LoVo (cell line): ENCODE results near the gene PBX4.
"Not testable (repeated sequence)": the region's sequence is repeated elsewhere in the genome, so short reads cannot be mapped to it uniquely, and the experiment has no call there.

Experiments
- DNase-seq: peaks from one replicate; pipeline ENCODE4 v3.0.0-alpha.2; 2016; ENCODE audit warnings: low spot score

PBX4 gene

GRCh38 chr19:19626516-19627472 lies 8.3 kb upstream of the PBX4 start:
- DNase-seq = no peak

GRCh38 chr19:19624032-19624570 lies 5.6 kb upstream of the PBX4 start:
- DNase-seq = no peak

- DNase-seq = no peak
Observed at GRCh38 chr19:19623383-19623782, 4.9 kb upstream of the PBX4 start.

- no peak for DNase-seq
Observed at GRCh38 chr19:19619849-19620210, 1.3 kb upstream of the PBX4 start.

- DNase-seq = no peak
Observed at GRCh38 chr19:19619181-19619848, 828 bp upstream of the PBX4 start.

GRCh38 chr19:19615086-19615485 lies 3.4 kb downstream of the PBX4 start:
- peak; percentile 52 for DNase-seq

- peak; percentile 90 for DNase-seq
Observed at GRCh38 chr19:19613506-19613905, 5.0 kb downstream of the PBX4 start.

- no peak for DNase-seq
Observed at GRCh38 chr19:19610376-19611202, 7.9 kb downstream of the PBX4 start.

DNA sequence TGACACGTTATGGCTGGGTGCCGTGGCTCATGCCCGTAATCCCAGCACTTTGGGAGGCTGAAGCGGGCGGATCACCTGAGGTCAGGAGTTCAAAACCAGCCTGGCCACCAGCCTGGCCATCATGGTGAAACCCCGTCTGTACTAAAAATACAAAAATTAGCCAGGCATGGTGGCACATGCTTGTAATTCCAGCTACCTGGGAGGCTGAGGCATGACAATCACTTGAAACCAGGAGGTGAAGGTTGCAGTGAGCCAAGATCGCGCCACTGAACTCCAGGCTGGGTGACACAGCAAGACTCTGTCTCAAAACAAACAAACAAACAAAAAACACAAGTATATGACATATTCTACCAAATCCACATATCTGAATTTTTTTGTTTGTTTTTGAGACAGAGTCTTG lies 11.8 kb downstream of the PBX4 start:
- DNase-seq = not testable (repeated sequence)

DNA sequence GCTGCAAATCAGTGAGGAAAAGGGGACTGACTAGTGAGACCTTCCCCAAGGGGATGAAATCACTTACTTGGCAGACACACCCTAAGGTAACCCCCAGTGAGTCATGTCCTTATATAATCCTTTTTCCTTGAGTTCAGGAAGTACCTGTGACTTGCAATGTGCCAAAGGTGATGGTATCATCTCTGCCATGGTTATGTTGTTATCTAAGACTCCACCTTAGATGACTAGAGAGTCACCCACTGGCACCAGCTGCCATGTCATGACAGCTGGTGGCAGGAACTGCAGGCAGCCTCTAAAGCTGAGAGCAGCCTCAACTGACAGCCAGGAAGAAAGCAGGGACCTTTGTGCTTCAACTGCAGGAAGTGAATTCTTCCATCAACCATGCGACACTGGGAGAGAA lies 12.5 kb downstream of the PBX4 start:
- peak; percentile 95 for DNase-seq

GRCh38 chr19:19602713-19603324 lies 15.7 kb downstream of the PBX4 start:
- no peak for DNase-seq

DNA sequence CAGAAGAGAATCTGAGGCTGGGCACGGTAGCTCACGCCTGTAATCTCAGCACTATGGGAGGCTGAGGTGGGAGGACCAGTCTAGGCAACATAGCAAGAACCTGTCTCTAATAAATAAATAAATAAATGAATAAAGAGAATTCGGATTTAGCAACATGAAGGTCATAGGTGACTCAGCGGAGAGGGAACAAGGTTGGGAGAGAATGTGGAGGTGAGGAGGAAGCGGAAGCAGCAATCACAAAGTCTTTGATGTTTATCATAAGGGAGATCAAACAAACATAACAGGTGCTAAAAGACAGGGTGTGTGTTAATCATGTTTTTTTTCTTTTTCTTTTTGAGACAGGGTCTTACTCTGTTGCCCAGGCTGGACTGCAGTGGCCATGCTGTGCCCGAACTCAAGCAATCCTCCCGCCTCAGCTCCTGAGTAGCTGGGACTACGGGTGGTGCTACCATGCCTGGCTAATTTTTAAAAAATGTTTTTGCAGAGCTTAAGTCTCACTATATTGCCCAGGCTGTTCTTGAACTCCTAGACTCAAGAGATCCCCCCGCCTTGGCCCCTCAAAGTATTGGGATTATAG lies 16.3 kb downstream of the PBX4 start:
- DNase-seq = no peak

DNA sequence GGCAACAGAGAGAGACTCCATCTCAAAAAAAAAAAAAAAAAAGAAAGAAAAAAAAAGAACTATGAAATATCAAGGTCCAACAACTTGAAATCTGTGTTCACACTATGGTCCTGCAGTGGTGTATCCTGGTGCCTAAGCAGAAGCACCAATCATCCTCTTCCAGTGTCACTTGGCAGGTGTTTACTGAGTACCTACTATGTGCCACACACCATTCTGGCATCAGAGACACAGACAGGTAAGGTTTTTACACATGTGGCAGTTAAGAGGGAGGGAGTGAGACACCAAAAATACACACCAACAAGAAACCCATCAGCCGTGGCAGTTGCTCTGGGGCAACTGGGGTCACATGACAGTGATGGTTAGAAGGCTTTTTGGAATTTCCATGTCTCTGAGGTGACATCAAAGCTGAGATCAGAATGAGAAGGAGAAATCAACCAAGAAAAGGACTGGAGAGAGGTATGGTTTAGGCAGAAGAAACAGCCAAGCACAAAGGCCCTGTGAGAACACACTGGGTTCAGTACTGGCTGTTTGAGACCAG lies 17.6 kb downstream of the PBX4 start:
- no peak for DNase-seq

DNA sequence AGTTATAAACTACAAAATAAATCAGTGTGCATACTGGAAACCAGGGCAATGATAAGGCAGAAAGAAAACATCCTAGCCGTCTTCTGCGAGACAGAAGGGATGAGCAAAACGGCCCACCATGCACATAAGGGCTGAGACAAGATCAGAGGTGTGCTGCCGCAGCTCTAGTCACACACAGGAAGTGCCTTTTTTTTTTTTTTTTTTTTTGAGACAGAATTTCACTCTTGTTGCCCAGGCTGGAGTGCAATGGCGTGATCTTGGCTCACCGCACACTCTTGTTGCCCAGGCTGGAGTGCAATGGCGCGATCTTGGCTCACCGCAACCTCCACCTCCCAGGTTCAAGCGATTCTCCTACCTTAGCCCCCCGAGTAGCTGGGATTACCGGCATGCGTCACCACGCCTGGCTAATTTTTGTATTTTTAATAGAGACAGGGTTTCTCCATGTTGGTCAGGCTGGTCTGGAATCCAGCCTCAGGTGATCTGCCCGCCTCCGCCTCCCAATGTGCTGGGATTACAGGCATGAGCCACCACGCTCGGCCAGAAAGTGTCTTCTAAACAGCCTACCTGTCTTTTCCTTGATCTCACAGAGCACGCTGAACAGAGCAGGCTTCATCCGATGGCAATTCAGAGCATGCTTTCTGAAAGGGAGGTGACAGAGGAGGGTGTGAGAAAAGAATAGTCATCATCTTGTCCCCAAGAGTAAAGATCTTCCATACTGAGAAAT lies 19.6 kb downstream of the PBX4 start:
- not testable (repeated sequence) for DNase-seq

DNA sequence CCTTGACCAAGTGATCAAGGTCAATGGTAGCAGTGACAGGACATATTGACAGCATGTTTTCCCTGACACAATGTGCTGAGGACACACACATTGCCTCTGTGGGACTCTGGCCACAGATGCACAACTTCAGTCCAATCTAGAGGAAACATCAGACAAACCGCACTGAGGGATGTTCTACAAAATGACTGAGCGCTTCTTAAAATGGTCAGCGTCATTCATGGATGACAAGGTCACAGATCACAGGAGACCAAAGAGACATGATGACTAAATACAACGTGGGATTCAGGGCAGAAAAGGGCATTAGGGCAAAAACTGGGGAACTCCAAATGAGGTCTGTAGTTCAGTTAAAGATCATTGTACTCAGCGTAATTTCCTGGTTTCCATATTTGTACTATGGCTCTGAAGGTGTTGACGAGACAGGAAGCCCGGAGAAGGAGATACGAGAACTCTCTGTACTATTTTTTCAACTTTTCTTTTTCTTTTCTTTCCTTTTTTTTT lies 20.6 kb downstream of the PBX4 start:
- DNase-seq = no peak

- no peak for DNase-seq
Observed at GRCh38 chr19:19595171-19595701, 23.3 kb downstream of the PBX4 start.

DNA sequence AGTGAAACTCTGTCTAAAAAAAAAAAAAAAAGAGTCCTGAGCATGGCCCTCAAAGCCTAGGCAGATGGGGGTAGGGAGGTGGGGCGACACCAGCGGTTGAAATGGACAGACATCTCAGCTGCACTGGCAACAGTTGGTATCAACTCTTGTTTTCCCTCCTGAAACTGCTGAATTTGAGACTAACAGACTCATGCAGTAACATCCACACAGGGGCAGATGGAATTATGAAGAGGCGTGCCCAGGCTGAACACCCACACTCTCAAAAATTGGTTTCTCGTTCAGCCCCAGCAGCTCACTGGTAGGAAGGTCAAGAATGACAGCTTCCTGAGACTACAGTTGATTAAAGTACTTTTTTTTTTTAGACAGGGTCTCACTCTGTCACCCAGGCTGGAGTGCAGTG lies 24.1 kb downstream of the PBX4 start:
- DNase-seq = no peak

DNA sequence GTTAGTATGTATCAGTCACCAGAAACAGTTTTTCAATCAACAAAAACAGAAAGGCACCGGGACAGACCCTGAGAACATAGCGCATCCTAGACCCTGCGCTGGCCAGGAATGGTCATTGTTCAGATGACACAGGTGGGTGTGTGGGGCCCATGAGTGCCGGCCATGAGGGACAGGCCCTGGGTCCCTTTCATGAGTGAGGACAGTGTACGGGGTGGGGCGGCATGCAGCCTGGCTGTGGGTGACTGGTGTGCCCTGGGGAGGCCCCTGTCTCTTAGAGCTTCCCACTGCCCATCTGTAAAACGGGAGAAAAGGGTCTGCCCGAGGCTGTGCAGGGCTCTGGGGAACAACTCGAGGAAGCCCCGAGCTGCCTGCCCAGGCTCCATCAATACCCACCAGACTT lies 25.8 kb downstream of the PBX4 start:
- DNase-seq = no peak

DNA sequence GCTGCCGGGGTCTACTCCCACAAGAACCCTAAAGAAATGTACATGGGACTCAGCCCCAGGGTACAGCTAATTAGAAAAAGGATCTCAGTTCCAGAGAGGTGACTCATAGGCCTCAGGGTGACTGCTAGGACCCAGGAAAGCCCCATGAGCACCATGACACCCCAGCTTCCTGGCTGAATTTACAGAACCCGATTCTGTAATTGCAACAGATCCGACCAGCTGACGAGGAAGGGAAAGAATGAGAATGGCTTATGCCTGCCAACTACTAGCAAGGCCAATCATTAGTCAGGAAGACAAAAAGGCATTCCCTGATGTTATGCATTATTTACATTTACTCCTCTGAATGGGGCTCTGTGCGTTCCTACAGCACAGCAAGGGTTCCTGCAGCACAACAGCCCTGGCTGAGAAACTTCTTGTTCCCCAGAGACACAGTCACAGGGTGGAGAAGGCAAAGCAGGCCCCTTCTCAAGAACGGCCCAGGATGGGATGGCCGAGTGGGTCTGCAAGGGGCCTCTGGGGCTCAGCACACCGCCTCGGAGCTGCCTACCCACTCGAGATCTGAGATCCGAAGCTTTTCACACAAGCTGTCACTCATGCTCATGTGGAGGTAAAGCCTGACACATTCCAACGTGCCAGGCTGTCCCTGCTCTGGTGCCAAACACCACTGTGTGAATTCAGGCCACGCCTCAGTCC lies 27.2 kb downstream of the PBX4 start:
- no peak for DNase-seq
